HUES48 (cell line): Measurements from ENCODE around the gene CHSY1.

Experiments used
- H3K27ac ChIP-seq: one replicate; pipeline ENCODE4 v1.7.0; 2013; ENCODE audit warnings: low read depth, low read length, inconsistent platforms
- H3K27me3 ChIP-seq: 2 replicates; pipeline ENCODE4 v1.6.1; 2013; ENCODE audit warnings: mild to moderate bottlenecking, low read length; ENCODE audit not compliant: control insufficient read depth, insufficient read depth
- H3K36me3 ChIP-seq: 2 replicates; pipeline ENCODE4 v1.6.1; 2013; ENCODE audit warnings: low read length; ENCODE audit not compliant: control insufficient read depth, insufficient read depth
- H3K4me1 ChIP-seq: 2 replicates; pipeline ENCODE4 v1.6.1; 2013; ENCODE audit warnings: mild to moderate bottlenecking, low read length; ENCODE audit not compliant: control insufficient read depth, insufficient read depth
- H3K4me3 ChIP-seq: 2 replicates; pipeline ENCODE4 v1.5.1; 2013; ENCODE audit warnings: mild to moderate bottlenecking, low read depth, low read length
- H3K9ac ChIP-seq: 2 replicates; pipeline ENCODE4 v1.6.1; 2013; ENCODE audit warnings: mild to moderate bottlenecking, low read depth, low read length, moderate library complexity
- H3K9me3 ChIP-seq: 2 replicates; pipeline ENCODE4 v1.6.1; 2013; ENCODE audit warnings: low read length; ENCODE audit not compliant: control insufficient read depth, insufficient read depth

Gene CHSY1

GRCh38 chr15:101145362-101145761 is 106.5 kb downstream of the CHSY1 start:
- Histone ChIP-seq H3K27me3 (no peaks in the 10 kb centered on the region), H3K4me1 (no peaks in the 10 kb centered on the region), H3K36me3 (no peaks in the 10 kb centered on the region), H3K4me3 (no peak overlapping the region), H3K9ac (no peak overlapping the region), H3K9me3 (no peaks in the 10 kb centered on the region), H3K27ac (no peak overlapping the region)

GRCh38 chr15:101143321-101143720 is 108.5 kb downstream of the CHSY1 start:
- Histone ChIP-seq H3K4me3 (no peak overlapping the region), H3K9ac (no peak overlapping the region), H3K36me3 (no peaks in the 10 kb centered on the region), H3K4me1 (no peaks in the 10 kb centered on the region), H3K27me3 (no peaks in the 10 kb centered on the region), H3K9me3 (no peaks in the 10 kb centered on the region), H3K27ac (no peak overlapping the region)

GRCh38 chr15:101142711-101143110 is 109.1 kb downstream of the CHSY1 start:
- H3K4me1 ChIP-seq: no peaks in the 10 kb centered on the region
- no peaks in the 10 kb centered on the region for H3K27me3 ChIP-seq
- no peak overlapping the region for H3K4me3 ChIP-seq
- H3K9ac ChIP-seq: no peak overlapping the region
- no peaks in the 10 kb centered on the region for H3K9me3 ChIP-seq
- H3K36me3 ChIP-seq: no peaks in the 10 kb centered on the region
- H3K27ac ChIP-seq: no peak overlapping the region

- Histone ChIP-seq H3K4me3 (no peak overlapping the region), H3K36me3 (no peaks in the 10 kb centered on the region), H3K27ac (no peak overlapping the region), H3K9ac (no peak overlapping the region), H3K9me3 (no peaks in the 10 kb centered on the region), H3K27me3 (no peaks in the 10 kb centered on the region), H3K4me1 (no peaks in the 10 kb centered on the region)
Observed at GRCh38 chr15:101141926-101142527, 109.8 kb downstream of the CHSY1 start.

- H3K4me1 ChIP-seq: no peaks in the 10 kb centered on the region
- H3K9ac ChIP-seq: no peak overlapping the region
- no peak overlapping the region for H3K4me3 ChIP-seq
- no peaks in the 10 kb centered on the region for H3K9me3 ChIP-seq
- H3K36me3 ChIP-seq: no peaks in the 10 kb centered on the region
- H3K27ac ChIP-seq: no peak overlapping the region
- no peaks in the 10 kb centered on the region for H3K27me3 ChIP-seq
Observed at GRCh38 chr15:101140697-101141065, 111.2 kb downstream of the CHSY1 start.

- H3K4me1 ChIP-seq: no peaks in the 10 kb centered on the region
- H3K27ac ChIP-seq: no peak overlapping the region
- no peaks in the 10 kb centered on the region for H3K36me3 ChIP-seq
- H3K9me3 ChIP-seq: no peaks in the 10 kb centered on the region
- no peaks in the 10 kb centered on the region for H3K27me3 ChIP-seq
- H3K9ac ChIP-seq: no peak overlapping the region
- no peak overlapping the region for H3K4me3 ChIP-seq
Observed at GRCh38 chr15:101139986-101140696, 111.7 kb downstream of the CHSY1 start.

- no peaks in the 10 kb centered on the region; the same call in 1 of the 2 replicates for H3K9me3 ChIP-seq
- H3K27ac ChIP-seq: no peak overlapping the region
- H3K27me3 ChIP-seq: no peaks in the 10 kb centered on the region
- no peak overlapping the region for H3K4me3 ChIP-seq
- H3K36me3 ChIP-seq: no peaks in the 10 kb centered on the region
- H3K4me1 ChIP-seq: no peaks in the 10 kb centered on the region
- H3K9ac ChIP-seq: no peak overlapping the region
Observed at GRCh38 chr15:101138913-101139880, 112.7 kb downstream of the CHSY1 start.

GRCh38 chr15:101138086-101138660 is 113.7 kb downstream of the CHSY1 start:
- Histone ChIP-seq H3K9ac (no peak overlapping the region), H3K27me3 (no peaks in the 10 kb centered on the region), H3K4me1 (no peaks in the 10 kb centered on the region), H3K27ac (no peak overlapping the region), H3K4me3 (no peak overlapping the region), H3K36me3 (no peaks in the 10 kb centered on the region), H3K9me3 (no peaks in the 10 kb centered on the region; the same call in 1 of the 2 replicates)

- no peaks in the 10 kb centered on the region for H3K4me1 ChIP-seq
- H3K4me3 ChIP-seq: no peak overlapping the region
- H3K9ac ChIP-seq: no peak overlapping the region
- H3K9me3 ChIP-seq: no peaks in the 10 kb centered on the region; the same call in 1 of the 2 replicates
- H3K27me3 ChIP-seq: no peaks in the 10 kb centered on the region
- no peak overlapping the region for H3K27ac ChIP-seq
- H3K36me3 ChIP-seq: no peaks in the 10 kb centered on the region
Observed at GRCh38 chr15:101137312-101137940, 114.4 kb downstream of the CHSY1 start.

GRCh38 chr15:101136381-101137268 is 115.2 kb downstream of the CHSY1 start:
- H3K4me3 ChIP-seq: no peak overlapping the region
- no peaks in the 10 kb centered on the region for H3K36me3 ChIP-seq
- no peak overlapping the region for H3K9ac ChIP-seq
- no peaks in the 10 kb centered on the region for H3K4me1 ChIP-seq
- H3K27ac ChIP-seq: no peak overlapping the region
- H3K9me3 ChIP-seq: no peaks in the 10 kb centered on the region; the same call in 1 of the 2 replicates
- no peaks in the 10 kb centered on the region for H3K27me3 ChIP-seq
